C1 segment of cervical spinal cord (tissue), 14 donors: ENCODE data around the gene GATA6.

Source experiments
- DNase-seq, 14 donors: peaks; one replicate each; lab custom pipeline; 2025; lab: John Stamatoyannopoulos, UW

GATA6 gene

GRCh38 chr18:22166069-22166950 is 3.1 kb upstream of the GATA6 start:
- DNase-seq = no peak

GRCh38 chr18:22167091-22167470 is 2.3 kb upstream of the GATA6 start:
- no peak for DNase-seq

GRCh38 chr18:22167471-22168241 is 1.7 kb upstream of the GATA6 start:
- no peak for DNase-seq

- no peak for DNase-seq
These were observed 948 bp upstream of the GATA6 start for GRCh38 chr18:22168360-22168921.

GRCh38 chr18:22169889-22170420 is 566 bp downstream of the GATA6 start:
- DNase-seq = no peak

GRCh38 chr18:22170421-22171257 is 1.2 kb downstream of the GATA6 start:
- no peak for DNase-seq

GRCh38 chr18:22171258-22172119 is 2.1 kb downstream of the GATA6 start:
- DNase-seq = no peak

- DNase-seq = no peak
These were observed 2.8 kb downstream of the GATA6 start for GRCh38 chr18:22172120-22172582.

- DNase-seq = no peak
These were observed 3.2 kb downstream of the GATA6 start for GRCh38 chr18:22172594-22173049.

GRCh38 chr18:22173221-22173927 is 4.0 kb downstream of the GATA6 start:
- DNase-seq = no peak

- no peak for DNase-seq
These were observed 4.5 kb downstream of the GATA6 start for GRCh38 chr18:22173928-22174301.

GRCh38 chr18:22174341-22175145 is 5.2 kb downstream of the GATA6 start:
- no peak for DNase-seq

- no peak for DNase-seq
These were observed 6.0 kb downstream of the GATA6 start for GRCh38 chr18:22175346-22175745.

- DNase-seq = no peak
These were observed 7.3 kb downstream of the GATA6 start for GRCh38 chr18:22176420-22177326.

- DNase-seq = no peak
These were observed 8.0 kb downstream of the GATA6 start for GRCh38 chr18:22177327-22177871.

- no peak for DNase-seq
These were observed 9.8 kb downstream of the GATA6 start for GRCh38 chr18:22179174-22179573.

- no peak for DNase-seq
These were observed 10.2 kb downstream of the GATA6 start for GRCh38 chr18:22179631-22180030.
